HCT116 (cell line): Measurements from ENCODE around the gene CELF4. TPM values are rescaled to one million over a fixed set of nuclear protein-coding genes. Genes with fewer than 3 reads are reported as not detected.

Experiments used
- ATAC-seq: fragments of 200-7000 bp; cut with Tn5 transposase; 2 replicates; pipeline ENCODE4 v1.9.1; 2020; ENCODE audit warnings: mild to moderate bottlenecking, moderate library complexity
- BruUV-seq: library from RNA; stranded (reverse); fragments of 400-500 nt; replicated peaks from 2 replicates; lab custom pipeline; 2021; lab: Mats Ljungman, UMichigan
- CTCF ChIA-PET: fragments of 300-600 bp; sonication (Branson Sonifier 250); formaldehyde crosslinking; loops from one replicate; lab custom pipeline; 2021; ENCODE audit warnings: antibody characterized with exemption; lab: Charles Lee
- POLR2A ChIA-PET: fragments of 300-600, 350-600 bp; sonication (Branson Sonifier 250); formaldehyde crosslinking; loops from one replicate; lab custom pipeline; 2021; ENCODE audit warnings: antibody characterized with exemption; lab: Charles Lee
- RAD21 ChIA-PET, 2 experiments: fragments of 300-600 bp; sonication (Branson Sonifier 250); formaldehyde crosslinking; loops; one replicate each; lab custom pipeline; 2023; ENCODE audit warnings: low total read pairs in 2 of 2; ENCODE audit not compliant: uncharacterized antibody in 2 of 2, unreplicated experiment in 2 of 2, low non-redundant PET in 1 of 2; lab: Charles Lee
- DNase-seq: peaks from one replicate; pipeline ENCODE4 v3.0.0-alpha.2; 2010; ENCODE audit warnings: low read depth, low spot score
- H2AFZ ChIP-seq: fragments of 200-600 bp; shearing (Covaris generic), sonication (generic); 2 replicates; pipeline ENCODE4 v1.6.1; 2017; ENCODE audit warnings: low read depth, mixed run types, mixed read lengths, antibody characterized with exemption, low read length; ENCODE audit not compliant: poor library complexity, severe bottlenecking
- H3K27ac ChIP-seq: 2 replicates; pipeline ENCODE4 v1.5.1; 2012; ENCODE audit warnings: low read depth, low read length
- H3K27me3 ChIP-seq: fragments of 200-600 bp; sonication (generic); 2 replicates; pipeline ENCODE4 v1.6.1; 2016; ENCODE audit warnings: mixed run types, low read length, mixed read lengths; ENCODE audit not compliant: insufficient read depth
- H3K36me3 ChIP-seq, 2 experiments: fragments of 200-500 bp in 1 of 2; fragments of 200-600 bp in 1 of 2; sonication (Bioruptor generic) in 1 of 2; sonication (generic) in 1 of 2; 2 replicates each; pipeline versions ENCODE4 v1.5.1 to v1.6.1; 2014 to 2016; ENCODE audit warnings: low read length in 2 of 2, inconsistent platforms in 1 of 2, mixed read lengths in 1 of 2, mixed run types in 1 of 2; ENCODE audit not compliant: insufficient read depth in 2 of 2, control insufficient read depth in 1 of 2
- H3K4me1 ChIP-seq, 2 experiments: fragments of 200-600 bp in 1 of 2; sonication (generic) in 1 of 2; 2 replicates each; pipeline versions ENCODE4 v1.5.1 to v1.6.1; 2012 to 2017; ENCODE audit warnings: low read length in 2 of 2, inconsistent platforms in 1 of 2, mild to moderate bottlenecking in 1 of 2, mixed read lengths in 1 of 2, mixed run types in 1 of 2, moderate library complexity in 1 of 2; ENCODE audit not compliant: insufficient read depth in 2 of 2, control insufficient read depth in 1 of 2
- H3K4me2 ChIP-seq: fragments of 200-600 bp; sonication (generic); 2 replicates; pipeline ENCODE4 v1.6.1; 2017; ENCODE audit warnings: mixed run types, low read length, mixed read lengths
- H3K4me3 ChIP-seq, 2 experiments: fragments of 200-600 bp in 1 of 2; sonication (generic) in 1 of 2; replicated peaks in 1 of 2; 2 replicates each; pipeline ENCODE4 v1.5.1; 2011 to 2016; ENCODE audit warnings: low read length in 2 of 2, control low read depth in 1 of 2, low read depth in 1 of 2, mild to moderate bottlenecking in 1 of 2, mixed read lengths in 1 of 2, mixed run types in 1 of 2
- H3K79me2 ChIP-seq: fragments of 200-600 bp; sonication (generic); 2 replicates; pipeline ENCODE4 v1.6.1; 2017; ENCODE audit warnings: mild to moderate bottlenecking, mixed run types, low read length, moderate library complexity, mixed read lengths; ENCODE audit not compliant: insufficient read depth
- H3K9ac ChIP-seq: fragments of 200-600 bp; sonication (generic); 2 replicates; pipeline ENCODE4 v1.6.1; 2016; ENCODE audit warnings: low read length, mixed read lengths
- H3K9me2 ChIP-seq: fragments of 200-600 bp; sonication (generic), shearing (Covaris generic); 2 replicates; pipeline ENCODE4 v1.6.1; 2017; ENCODE audit warnings: mixed run types, mild to moderate bottlenecking, moderate library complexity; ENCODE audit not compliant: insufficient read depth
- H3K9me3 ChIP-seq, 2 experiments: fragments of 200-500 bp in 1 of 2; fragments of 200-600 bp in 1 of 2; sonication (Bioruptor generic) in 1 of 2; sonication (generic) in 1 of 2; 2 replicates each; pipeline ENCODE4 v1.6.1; 2014 to 2017; ENCODE audit warnings: low read length in 2 of 2, mixed read lengths in 2 of 2, inconsistent platforms in 1 of 2, low read depth in 1 of 2, mild to moderate bottlenecking in 1 of 2, mixed run types in 1 of 2, moderate library complexity in 1 of 2; ENCODE audit not compliant: control insufficient read depth in 1 of 2, insufficient read depth in 1 of 2
- H4K20me1 ChIP-seq: fragments of 200-600 bp; sonication (generic), shearing (Covaris generic); 2 replicates; pipeline ENCODE4 v1.6.1; 2017; ENCODE audit warnings: mixed run types, mild to moderate bottlenecking, moderate library complexity; ENCODE audit not compliant: insufficient read depth
- CBX3 ChIP-seq: IDR thresholded peaks from 2 replicates; pipeline ENCODE4 v1.6.1; 2012; ENCODE audit warnings: low read depth
- CTCF ChIP-seq, 3 experiments: fragments of 200-600 bp in 1 of 3; sonication (generic) in 1 of 3; IDR thresholded peaks in 2 of 3; conservative IDR thresholded peaks in 1 of 3; 2 replicates each; pipeline ENCODE4 v1.5.1; 2012 to 2017; ENCODE audit warnings: low read depth in 2 of 3, low read length in 2 of 3, antibody characterized with exemption in 1 of 3, borderline replicate concordance in 1 of 3, control low read depth in 1 of 3, mild to moderate bottlenecking in 1 of 3, mixed read lengths in 1 of 3, mixed run types in 1 of 3, moderate library complexity in 1 of 3; ENCODE audit not compliant: insufficient read depth in 1 of 3
- ELF1 ChIP-seq: IDR thresholded peaks from 2 replicates; pipeline ENCODE4 v1.6.1; 2012; ENCODE audit warnings: low read depth, borderline replicate concordance
- EZH2 ChIP-seq: fragments of 200-600 bp; sonication (generic); IDR thresholded peaks from 2 replicates; pipeline ENCODE4 v1.6.1; 2017; ENCODE audit warnings: antibody characterized with exemption, mixed run types
- EZH2phosphoT487 ChIP-seq: fragments of 200-600 bp; IDR thresholded peaks from 2 replicates; pipeline ENCODE4 v1.6.1; 2018; ENCODE audit warnings: antibody characterized with exemption, borderline replicate concordance
- FOSL1 ChIP-seq: IDR thresholded peaks from 2 replicates; pipeline ENCODE4 v1.6.1; 2012; ENCODE audit warnings: low read depth
- JUND ChIP-seq: IDR thresholded peaks from 2 replicates; pipeline ENCODE4 v1.6.1; 2012
- POLR2A ChIP-seq: IDR thresholded peaks from 2 replicates; pipeline ENCODE4 v1.7.0; 2011; ENCODE audit warnings: borderline replicate concordance; ENCODE audit not compliant: insufficient read depth, insufficient read length; ENCODE audit errors: extremely low read depth
- POLR2AphosphoS5 ChIP-seq: IDR thresholded peaks from 2 replicates; pipeline ENCODE4 v1.6.1; 2011; ENCODE audit warnings: mild to moderate bottlenecking, low read depth, low read length, moderate library complexity
- RAD21 ChIP-seq: IDR thresholded peaks from 2 replicates; pipeline ENCODE4 v1.6.1; 2012; ENCODE audit warnings: low read depth, mild to moderate bottlenecking
- SP1 ChIP-seq: IDR thresholded peaks from 2 replicates; pipeline ENCODE4 v1.6.1; 2012; ENCODE audit warnings: low read depth
- SRF ChIP-seq: IDR thresholded peaks from 2 replicates; pipeline ENCODE4 v1.6.1; 2012; ENCODE audit warnings: low read depth
- TCF7L2 ChIP-seq: IDR thresholded peaks from 2 replicates; pipeline ENCODE4 v1.7.0; 2011; ENCODE audit warnings: borderline replicate concordance, inconsistent platforms; ENCODE audit not compliant: insufficient read depth, insufficient read length; ENCODE audit errors: extremely low read depth
- ZBTB33 ChIP-seq: IDR thresholded peaks from 2 replicates; pipeline ENCODE4 v1.6.1; 2011; ENCODE audit warnings: mild to moderate bottlenecking, low read length, moderate library complexity; ENCODE audit not compliant: insufficient replicate concordance; ENCODE audit errors: extremely low read depth
- intact Hi-C: fragments of 100-400 bp; cut with micrococcal nuclease; formaldehyde crosslinking; loops from 2 replicates; pipeline ENCODE4 v1.10.0; 2022
- total RNA-seq: library from RNA; stranded (reverse); gene quantifications from one replicate; pipeline ENCODE4 v1.2.1, GENCODE V29; 2021; ENCODE audit not compliant: unreplicated experiment
- TF ChIP-seq, protein P1 (sequence below): IDR thresholded peaks from 2 replicates; pipeline ENCODE4 v1.6.1; 2012

The CELF4 gene
- total RNA-seq, 1 experiment from 2014 or later = not detected

- TF ChIP-seq CTCF (IDR thresholded peaks at IDR 0.05 in 2 of 3, conservative IDR thresholded peaks at IDR 0.05 in 1 of 3; ENCODE audit: borderline replicate concordance in 1 of 3, insufficient read depth in 1 of 3, low read depth in 2 of 3, low read length in 2 of 3) (no peak), CBX3 (no peak)
These were observed 10.0 kb upstream of the CELF4 start (continued) for GRCh38 chr18:37575646-37576045.

GRCh38 chr18:37574113-37574512 lies 8.5 kb upstream of the CELF4 start:
- no peak for TF ChIP-seq CTCF (IDR thresholded peaks at IDR 0.05 in 2 of 3, conservative IDR thresholded peaks at IDR 0.05 in 1 of 3; ENCODE audit: borderline replicate concordance in 1 of 3, insufficient read depth in 1 of 3, low read depth in 2 of 3, low read length in 2 of 3)
- no peak for TF ChIP-seq SP1
- peak; percentile 77 for TF ChIP-seq JUND
- no peak for TF ChIP-seq POLR2A
- TF ChIP-seq EZH2 = no peak
- TF ChIP-seq TCF7L2 = peak; percentile 40
- no peak for TF ChIP-seq EZH2phosphoT487
- peak; percentile 82 for TF ChIP-seq FOSL1
- no peak for TF ChIP-seq RAD21
- no peak for TF ChIP-seq SRF
- TF ChIP-seq, protein P1, sequence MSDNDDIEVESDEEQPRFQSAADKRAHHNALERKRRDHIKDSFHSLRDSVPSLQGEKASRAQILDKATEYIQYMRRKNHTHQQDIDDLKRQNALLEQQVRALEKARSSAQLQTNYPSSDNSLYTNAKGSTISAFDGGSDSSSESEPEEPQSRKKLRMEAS = no peak
- TF ChIP-seq POLR2AphosphoS5 = no peak
- no peak for TF ChIP-seq ZBTB33
- TF ChIP-seq ELF1 = no peak
- intact Hi-C loops = no loop called here
- CTCF ChIA-PET = no interaction called here
- Histone ChIP-seq H3K79me2 (no peaks in the 10 kb centered on the region), H3K4me3 (no peak overlapping the region), H4K20me1 (no peaks in the 10 kb centered on the region), H2AFZ (no peak overlapping the region), H3K4me2 (peak overlapping the region; percentile 59), H3K27ac (no peak overlapping the region), H3K9ac (no peak overlapping the region), H3K27me3 (0 out of 2 replicates have a peak, but pooled peaks cover under 1% of the 10 kb centered on the region), H3K9me3 (no peaks in the 10 kb centered on the region), H3K36me3 (no peaks in the 10 kb centered on the region), H3K9me2 (no peaks in the 10 kb centered on the region), H3K4me1 (peaks cover 15 to 30% of the 10 kb centered on the region in 2 experiments)
- DNase-seq (no peak), ATAC-seq (peak; percentile 69)
- POLR2A ChIA-PET = no interaction called here
- BruUV-seq = no TSS peak
- RAD21 ChIA-PET = no interaction called here
